ENCODE results near the gene SELENOM. TPM values are rescaled to one million over a fixed set of nuclear protein-coding genes. Genes with fewer than 3 reads are reported as not detected.

The SELENOM gene, protein sequence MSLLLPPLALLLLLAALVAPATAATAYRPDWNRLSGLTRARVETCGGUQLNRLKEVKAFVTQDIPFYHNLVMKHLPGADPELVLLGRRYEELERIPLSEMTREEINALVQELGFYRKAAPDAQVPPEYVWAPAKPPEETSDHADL
- 21.8 and 22.7 TPM in 2 replicates for total RNA-seq (2021; fragmentation: NEBNext Ultra II Directional; extraction: Animal tissue kit (Norgen Biotek cat#: 25700))
- 40.0 and 57.2 TPM in 2 replicates for polyA plus RNA-seq (2011; rRNA removed)
- polyA plus RNA-seq (2011; cell fraction: cytosol; rRNA removed), result 33.4 TPM
- polyA plus RNA-seq (2011; cell fraction: nucleus; rRNA removed), result 32.8 TPM
- 9.6 to 22.1 TPM (median 16.4 TPM) in 4 replicates for polyA plus RNA-seq (2012, experiment 1 of 2)
- polyA plus RNA-seq (2012, experiment 2 of 2), result 28.2 TPM
- 50.7 TPM for polyA plus RNA-seq (2013, experiment 1 of 2)
- 50.7 TPM for polyA plus RNA-seq (2013, experiment 2 of 2)
- polyA minus RNA-seq (2011; rRNA and poly(A)+ RNA removed), result 5.5 and 5.7 TPM in 2 replicates
- 10.1 TPM for polyA minus RNA-seq (2011; cell fraction: cytosol; rRNA and poly(A)+ RNA removed)
- polyA minus RNA-seq (2011; cell fraction: nucleus; rRNA and poly(A)+ RNA removed), result 13.7 TPM
- long read RNA-seq, experiment 1, transcript SELENOM-201 (5 exons, 694 nt), result major isoform, 11 of 18 reads
- long read RNA-seq, experiment 1, partial matches to known transcripts, result 1 of 18 reads
- long read RNA-seq, experiment 1, other reads (novel, unspliced or antisense), result 4 of 18 reads
- long read RNA-seq, experiment 2, result 0 reads

GRCh38 chr22:31107178-31107893, at the start of gene SELENOM:
SELENOM (minus strand) TSS chr22:31107568; CDS start chr22:31107505, 63 bp downstream.
- H3K27ac ChIP-seq (ENCODE audit: low read depth, low read length), result no peak within 1 kb of the TSS
- TF ChIP-seq SIN3A (conservative IDR thresholded peaks at IDR 0.05 in 1 of 2, IDR thresholded peaks at IDR 0.05 in 1 of 2; ENCODE audit: low read depth in 1 of 2, low read length in 2 of 2) (peak in 1 of 2 experiments; percentile 60; a peak in 1 of 4 replicates), CBX5 (IDR thresholded peaks at IDR 0.05; ENCODE audit: low read depth, low read length) (no peak), CBX8 (IDR thresholded peaks at IDR 0.05; ENCODE audit: borderline replicate concordance, low read depth, low read length) (no peak), JUND (IDR thresholded peaks at IDR 0.05; ENCODE audit: low read length) (peak; percentile 23; the same call in 1 of the 2 replicates), EGR1 (IDR thresholded peaks at IDR 0.05; ENCODE audit: borderline replicate concordance, low read depth, low read length) (no peak), SUZ12 (IDR thresholded peaks at IDR 0.05; ENCODE audit: low read length) (no peak), SRF (IDR thresholded peaks at IDR 0.05; ENCODE audit: low read depth, low read length) (0 out of 2 replicates have a peak, but pooled peaks have one; percentile 18)

More at GRCh38 chr22:31107178-31107893, at the start of gene SELENOM:
- Histone ChIP-seq H4K5ac (ENCODE audit: insufficient read length, low read depth, low read length) (peak within 1 kb of the TSS; percentile 19), H4K91ac (replicated peaks; ENCODE audit: insufficient read length, low read length) (no peak within 1 kb of the TSS), H3K4me2 (ENCODE audit: insufficient read depth in 1 of 2, low read depth in 2 of 2, low read length in 2 of 2) (peak within 1 kb of the TSS; percentile 84 to 90), H3K27me3 (replicated peaks in 1 of 4; ENCODE audit: control insufficient read depth in 3 of 4, extremely low read depth in 1 of 4, insufficient read depth in 3 of 4, low read length in 3 of 4) (peaks cover 10 to 23% (median 22%) of the 10 kb centered on the region in 4 experiments), H4K20me1 (replicated peaks in 1 of 2; ENCODE audit: control insufficient read depth in 1 of 2, insufficient read depth in 2 of 2, low read length in 2 of 2) (peaks cover 0 to 8% of the 10 kb centered on the region in 2 experiments), H3K4me1 (replicated peaks in 1 of 4; ENCODE audit: control insufficient read depth in 3 of 4, insufficient read depth in 4 of 4, low read length in 3 of 4) (peaks cover 0 to 15% (median 11%) of the 10 kb centered on the region in 4 experiments; a peak in 5 of 7 replicates), H3K9ac (replicated peaks in 1 of 4; ENCODE audit: extremely low read depth in 1 of 4, low read depth in 3 of 4, low read length in 3 of 4) (peak within 1 kb of the TSS; percentile 51 to 57 (median 53)), H4K8ac (ENCODE audit: extremely low read depth, insufficient read depth, low read length) (peak within 1 kb of the TSS; percentile 91), H2BK120ac (replicated peaks; ENCODE audit: low read depth, low read length) (peak within 1 kb of the TSS; percentile 90), H3K79me2 (ENCODE audit: control insufficient read depth in 1 of 2, insufficient read depth in 2 of 2, low read length in 2 of 2) (no peaks in the 10 kb centered on the region), H3K79me1 (ENCODE audit: low read depth, low read length) (no peaks in the 10 kb centered on the region; the same call in 1 of the 2 replicates), H3K4ac (replicated peaks; ENCODE audit: insufficient read length, low read depth, low read length) (peak within 1 kb of the TSS; percentile 53), H2BK15ac (ENCODE audit: low read length) (no peak within 1 kb of the TSS), H3K14ac (ENCODE audit: insufficient read length) (no peak within 1 kb of the TSS), H3K36me3 (ENCODE audit: control insufficient read depth in 2 of 4, insufficient read depth in 4 of 4, low read length in 3 of 4) (no peaks in the 10 kb centered on the region), H2BK12ac (ENCODE audit: low read depth, low read length) (0 out of 2 replicates have a peak within 1 kb of the TSS, but pooled peaks have one; percentile 80), H3K56ac (replicated peaks; ENCODE audit: insufficient read length, low read depth, low read length) (peak within 1 kb of the TSS; percentile 6), H3K9me3 (ENCODE audit: insufficient read depth in 2 of 2, low read depth in 1 of 2, low read length in 1 of 2) (no peaks in the 10 kb centered on the region), H3K23ac (ENCODE audit: insufficient read length) (no peak within 1 kb of the TSS), H2BK20ac (ENCODE audit: low read length) (0 out of 2 replicates have a peak within 1 kb of the TSS, but pooled peaks have one; percentile 48), H2AFZ (ENCODE audit: low read length) (peak within 1 kb of the TSS; percentile 25; the same call in 1 of the 2 replicates), H3K18ac (ENCODE audit: extremely low read depth, low read length) (peak within 1 kb of the TSS; percentile 38), H3K4me3 (ENCODE audit: extremely low read depth in 1 of 4, insufficient read depth in 2 of 4, low read depth in 3 of 4, low read length in 4 of 4) (peak within 1 kb of the TSS; percentile 49 to 77 (median 68)), H2AK5ac (ENCODE audit: low read depth, low read length) (peak within 1 kb of the TSS; percentile 60; the same call in 1 of the 2 replicates), H2BK5ac (ENCODE audit: low read depth, low read length) (peak within 1 kb of the TSS; percentile 52; the same call in 1 of the 2 replicates), H3K23me2 (ENCODE audit: low read depth, low read length) (peaks cover 8% of the 10 kb centered on the region; the same call in 1 of the 2 replicates)
- WGBS, 2 experiments (ENCODE audit: extremely low coverage in 1 of 2, insufficient coverage in 1 of 2, insufficient read length in 1 of 2, insufficient replicate concordance in 2 of 2, low coverage in 1 of 2, low lambda C conversion rate in 2 of 2, missing lambda C conversion rate in 1 of 2), result 2% methylated on average over 54 of the region's 67 CpGs; no CpG with 5 or more reads in 1 of the 2 experiments
- ChIA-PET CTCF (ENCODE audit: partially characterized antibody) (interaction anchor here (0.6 to 8.7 kb wide), 24 partner anchors 8 to 826 kb away, joined by 3 to 124 read pairs (median 4); partner anchors contain the start of genes INPP5J, PLA2G3 and SMTN), POLR2A (ENCODE audit: partially characterized antibody) (interaction anchor here (0.7 to 3.1 kb wide), 8 partner anchors 14 to 236 kb away, joined by 3 to 16 read pairs (median 4); partner anchors contain the start of genes PLA2G3 and RNF185)
- DNase-seq (ENCODE audit: low read depth in 1 of 2, low spot score in 2 of 2) (peak; percentile 89 to 95), FAIRE-seq (peak; percentile 45)
